Panc1 (cell line): ENCODE measurements around the gene SLC39A5.

ENCODE experiments used
- SIN3A ChIP-seq: IDR thresholded peaks from 2 replicates; pipeline ENCODE4 v1.6.1; 2012; ENCODE audit warnings: low read depth, mild to moderate bottlenecking, low read length, moderate library complexity, borderline replicate concordance; ENCODE audit not compliant: insufficient read depth
- TCF7L2 ChIP-seq: IDR thresholded peaks from 2 replicates; pipeline ENCODE4 v1.6.1; 2011; ENCODE audit warnings: mild to moderate bottlenecking, low read depth, low read length, inconsistent platforms
- TF ChIP-seq, protein P1 (sequence below): fragments of 450-650 bp; IDR thresholded peaks from 2 replicates; pipeline ENCODE4 v1.5.1; 2017; ENCODE audit warnings: mild to moderate bottlenecking
- TF ChIP-seq, protein P2 (sequence below), 2 experiments: IDR thresholded peaks; 2 replicates each; pipeline ENCODE4 v1.6.1; 2011 to 2012; ENCODE audit warnings: low read depth in 2 of 2, control low read depth in 1 of 2, low read length in 1 of 2, mild to moderate bottlenecking in 1 of 2, moderate library complexity in 1 of 2; ENCODE audit not compliant: insufficient read depth in 1 of 2

DNA sequence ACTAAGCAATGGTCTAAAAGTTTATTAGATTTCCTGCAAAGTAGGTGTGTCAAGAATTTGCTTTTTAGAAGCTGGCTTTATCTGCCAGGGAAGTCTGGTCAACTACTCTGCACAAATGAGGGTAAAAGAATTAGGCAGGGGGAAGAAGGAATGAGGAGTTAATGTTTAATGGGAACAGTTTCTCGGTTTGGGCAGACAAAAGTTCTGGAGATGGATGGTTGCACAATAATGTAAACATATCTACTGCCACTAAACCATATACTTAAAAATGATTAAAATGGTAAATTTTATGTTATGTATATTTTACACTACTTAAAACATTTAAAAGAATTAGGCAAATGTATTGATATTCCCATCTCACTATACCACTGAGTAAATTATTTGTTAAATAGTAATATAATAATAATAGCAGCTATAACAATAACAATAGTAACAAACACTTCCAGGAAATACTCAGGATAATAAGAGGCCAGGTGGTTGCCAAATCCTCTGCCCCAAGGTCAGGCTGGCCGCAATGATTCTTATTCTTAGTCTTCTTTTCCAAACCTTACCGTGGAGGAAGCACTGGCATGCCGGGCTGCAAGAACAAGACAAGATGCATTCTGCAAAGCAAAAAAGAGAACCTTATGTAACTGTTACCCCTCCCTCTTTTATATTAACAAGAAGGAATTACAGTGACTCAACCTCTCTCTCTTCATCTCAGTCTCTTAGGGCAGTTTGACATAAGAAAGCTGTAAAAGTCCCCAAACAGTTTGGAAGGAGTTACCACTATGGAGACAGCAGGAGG is 56.4 kb downstream of the SLC39A5 start:
- TF ChIP-seq, protein P1, sequence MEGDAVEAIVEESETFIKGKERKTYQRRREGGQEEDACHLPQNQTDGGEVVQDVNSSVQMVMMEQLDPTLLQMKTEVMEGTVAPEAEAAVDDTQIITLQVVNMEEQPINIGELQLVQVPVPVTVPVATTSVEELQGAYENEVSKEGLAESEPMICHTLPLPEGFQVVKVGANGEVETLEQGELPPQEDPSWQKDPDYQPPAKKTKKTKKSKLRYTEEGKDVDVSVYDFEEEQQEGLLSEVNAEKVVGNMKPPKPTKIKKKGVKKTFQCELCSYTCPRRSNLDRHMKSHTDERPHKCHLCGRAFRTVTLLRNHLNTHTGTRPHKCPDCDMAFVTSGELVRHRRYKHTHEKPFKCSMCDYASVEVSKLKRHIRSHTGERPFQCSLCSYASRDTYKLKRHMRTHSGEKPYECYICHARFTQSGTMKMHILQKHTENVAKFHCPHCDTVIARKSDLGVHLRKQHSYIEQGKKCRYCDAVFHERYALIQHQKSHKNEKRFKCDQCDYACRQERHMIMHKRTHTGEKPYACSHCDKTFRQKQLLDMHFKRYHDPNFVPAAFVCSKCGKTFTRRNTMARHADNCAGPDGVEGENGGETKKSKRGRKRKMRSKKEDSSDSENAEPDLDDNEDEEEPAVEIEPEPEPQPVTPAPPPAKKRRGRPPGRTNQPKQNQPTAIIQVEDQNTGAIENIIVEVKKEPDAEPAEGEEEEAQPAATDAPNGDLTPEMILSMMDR = no peak
- TF ChIP-seq, protein P2, sequence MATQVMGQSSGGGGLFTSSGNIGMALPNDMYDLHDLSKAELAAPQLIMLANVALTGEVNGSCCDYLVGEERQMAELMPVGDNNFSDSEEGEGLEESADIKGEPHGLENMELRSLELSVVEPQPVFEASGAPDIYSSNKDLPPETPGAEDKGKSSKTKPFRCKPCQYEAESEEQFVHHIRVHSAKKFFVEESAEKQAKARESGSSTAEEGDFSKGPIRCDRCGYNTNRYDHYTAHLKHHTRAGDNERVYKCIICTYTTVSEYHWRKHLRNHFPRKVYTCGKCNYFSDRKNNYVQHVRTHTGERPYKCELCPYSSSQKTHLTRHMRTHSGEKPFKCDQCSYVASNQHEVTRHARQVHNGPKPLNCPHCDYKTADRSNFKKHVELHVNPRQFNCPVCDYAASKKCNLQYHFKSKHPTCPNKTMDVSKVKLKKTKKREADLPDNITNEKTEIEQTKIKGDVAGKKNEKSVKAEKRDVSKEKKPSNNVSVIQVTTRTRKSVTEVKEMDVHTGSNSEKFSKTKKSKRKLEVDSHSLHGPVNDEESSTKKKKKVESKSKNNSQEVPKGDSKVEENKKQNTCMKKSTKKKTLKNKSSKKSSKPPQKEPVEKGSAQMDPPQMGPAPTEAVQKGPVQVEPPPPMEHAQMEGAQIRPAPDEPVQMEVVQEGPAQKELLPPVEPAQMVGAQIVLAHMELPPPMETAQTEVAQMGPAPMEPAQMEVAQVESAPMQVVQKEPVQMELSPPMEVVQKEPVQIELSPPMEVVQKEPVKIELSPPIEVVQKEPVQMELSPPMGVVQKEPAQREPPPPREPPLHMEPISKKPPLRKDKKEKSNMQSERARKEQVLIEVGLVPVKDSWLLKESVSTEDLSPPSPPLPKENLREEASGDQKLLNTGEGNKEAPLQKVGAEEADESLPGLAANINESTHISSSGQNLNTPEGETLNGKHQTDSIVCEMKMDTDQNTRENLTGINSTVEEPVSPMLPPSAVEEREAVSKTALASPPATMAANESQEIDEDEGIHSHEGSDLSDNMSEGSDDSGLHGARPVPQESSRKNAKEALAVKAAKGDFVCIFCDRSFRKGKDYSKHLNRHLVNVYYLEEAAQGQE (IDR thresholded peaks at IDR 0.05; ENCODE audit: insufficient read depth in 1 of 2, low read depth in 2 of 2, low read length in 1 of 2) = no peak
- TF ChIP-seq TCF7L2 (no peak), SIN3A (no peak)
